ENCODE data around the gene SNX27.
"Not testable (repeated sequence)": the region's sequence is repeated elsewhere in the genome, so short reads cannot be mapped to it uniquely, and the experiment has no call there.

The SNX27 gene

GRCh38 chr1:151616505-151616849 is 4.6 kb downstream of the SNX27 start:
- Histone ChIP-seq H3K9me3 (ENCODE audit: control insufficient read depth, insufficient read depth, low read length) (no peaks in the 10 kb centered on the region), H3K36me3 (ENCODE audit: control insufficient read depth, insufficient read depth, low read length) (no peaks in the 10 kb centered on the region), H3K27me3 (ENCODE audit: control insufficient read depth, insufficient read depth, low read length) (no peaks in the 10 kb centered on the region), H3K4me1 (ENCODE audit: control insufficient read depth, insufficient read depth, low read length) (peaks cover 2% of the 10 kb centered on the region; the same call in 1 of the 2 replicates), H3K27ac (ENCODE audit: low read length) (no peak overlapping the region), H3K4me3 (ENCODE audit: low read length) (no peak overlapping the region)
- DNase-seq (ENCODE audit: low read depth, low spot score), result no peak
- WGBS (ENCODE audit: insufficient coverage, insufficient read length), result 100% methylated on average over 1 of the region's 3 CpGs

DNA sequence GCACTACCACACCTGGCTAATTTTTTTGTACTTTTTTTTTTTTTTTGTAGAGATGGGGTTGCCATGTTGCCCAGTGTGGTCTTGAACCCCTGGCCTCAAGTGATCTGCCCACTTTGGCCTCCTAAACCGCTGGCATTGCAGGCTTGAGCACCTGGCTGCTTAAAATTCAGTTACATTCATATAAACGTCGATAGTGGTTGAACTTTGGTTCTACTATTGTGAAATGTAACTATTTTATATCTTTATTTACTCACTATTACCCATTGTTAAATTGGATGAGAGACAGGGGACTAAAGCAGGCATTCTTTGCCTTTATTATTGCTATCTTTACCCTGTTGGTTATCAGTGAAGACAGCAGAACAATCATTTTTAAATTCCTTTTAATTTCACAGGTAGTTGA is 6.2 kb downstream of the SNX27 start:
- Histone ChIP-seq H3K36me3 (ENCODE audit: control insufficient read depth, insufficient read depth, low read length) (no peaks in the 10 kb centered on the region), H3K9me3 (ENCODE audit: control insufficient read depth, insufficient read depth, low read length) (no peaks in the 10 kb centered on the region)

GRCh38 chr1:151618470-151618869 is 6.6 kb downstream of the SNX27 start:
- no peak overlapping the region for H3K27ac ChIP-seq (ENCODE audit: low read length)
- H3K4me1 ChIP-seq (ENCODE audit: control insufficient read depth, insufficient read depth, low read length), result peaks cover 2% of the 10 kb centered on the region; the same call in 1 of the 2 replicates
- H3K9me3 ChIP-seq (ENCODE audit: control insufficient read depth, insufficient read depth, low read length), result no peaks in the 10 kb centered on the region
- H3K4me3 ChIP-seq (ENCODE audit: low read length), result no peak overlapping the region
- DNase-seq (ENCODE audit: low read depth, low spot score), result no peak
- no peaks in the 10 kb centered on the region for H3K27me3 ChIP-seq (ENCODE audit: control insufficient read depth, insufficient read depth, low read length)
- no peaks in the 10 kb centered on the region for H3K36me3 ChIP-seq (ENCODE audit: control insufficient read depth, insufficient read depth, low read length)

More for the DNA sequence above, 6.2 kb downstream of the SNX27 start:
- no peak for DNase-seq (ENCODE audit: low read depth, low spot score)
- Histone ChIP-seq H3K4me1 (ENCODE audit: control insufficient read depth, insufficient read depth, low read length) (peaks cover 2% of the 10 kb centered on the region; the same call in 1 of the 2 replicates), H3K27me3 (ENCODE audit: control insufficient read depth, insufficient read depth, low read length) (no peaks in the 10 kb centered on the region), H3K4me3 (ENCODE audit: low read length) (no peak overlapping the region), H3K27ac (ENCODE audit: low read length) (no peak overlapping the region)
- WGBS (ENCODE audit: insufficient coverage, insufficient read length), result no CpG with 5 or more reads among the region's 3 CpGs

- not testable (repeated sequence) for H3K4me1 ChIP-seq (ENCODE audit: control insufficient read depth, insufficient read depth, low read length); H3K36me3 ChIP-seq (ENCODE audit: control insufficient read depth, insufficient read depth, low read length); H3K4me3 ChIP-seq (ENCODE audit: low read length); H3K27me3 ChIP-seq (ENCODE audit: control insufficient read depth, insufficient read depth, low read length); H3K27ac ChIP-seq (ENCODE audit: low read length); DNase-seq (ENCODE audit: low read depth, low spot score); H3K9me3 ChIP-seq (ENCODE audit: control insufficient read depth, insufficient read depth, low read length)
- WGBS (ENCODE audit: insufficient coverage, insufficient read length), result no CpG with 5 or more reads among the region's 6 CpGs
Measured at GRCh38 chr1:151618996-151619395, 7.1 kb downstream of the SNX27 start.

GRCh38 chr1:151619489-151620093 is 7.7 kb downstream of the SNX27 start:
- Histone ChIP-seq H3K36me3 (ENCODE audit: control insufficient read depth, insufficient read depth, low read length) (no peaks in the 10 kb centered on the region), H3K27me3 (ENCODE audit: control insufficient read depth, insufficient read depth, low read length) (no peaks in the 10 kb centered on the region), H3K9me3 (ENCODE audit: control insufficient read depth, insufficient read depth, low read length) (no peaks in the 10 kb centered on the region), H3K4me1 (ENCODE audit: control insufficient read depth, insufficient read depth, low read length) (peaks cover 2% of the 10 kb centered on the region; the same call in 1 of the 2 replicates), H3K27ac (ENCODE audit: low read length) (no peak overlapping the region), H3K4me3 (ENCODE audit: low read length) (no peak overlapping the region)
- WGBS (ENCODE audit: insufficient coverage, insufficient read length), result no CpG with 5 or more reads among the region's 6 CpGs
- DNase-seq (ENCODE audit: low read depth, low spot score), result no peak

- Histone ChIP-seq H3K9me3 (ENCODE audit: control insufficient read depth, insufficient read depth, low read length) (no peaks in the 10 kb centered on the region), H3K36me3 (ENCODE audit: control insufficient read depth, insufficient read depth, low read length) (no peaks in the 10 kb centered on the region), H3K27ac (ENCODE audit: low read length) (no peak overlapping the region), H3K27me3 (ENCODE audit: control insufficient read depth, insufficient read depth, low read length) (no peaks in the 10 kb centered on the region), H3K4me3 (ENCODE audit: low read length) (no peak overlapping the region), H3K4me1 (ENCODE audit: control insufficient read depth, insufficient read depth, low read length) (peaks cover 2% of the 10 kb centered on the region; the same call in 1 of the 2 replicates)
- no peak for DNase-seq (ENCODE audit: low read depth, low spot score)
- WGBS (ENCODE audit: insufficient coverage, insufficient read length), result no CpG with 5 or more reads among the region's 2 CpGs
Measured at GRCh38 chr1:151620286-151620685, 8.4 kb downstream of the SNX27 start.

DNA sequence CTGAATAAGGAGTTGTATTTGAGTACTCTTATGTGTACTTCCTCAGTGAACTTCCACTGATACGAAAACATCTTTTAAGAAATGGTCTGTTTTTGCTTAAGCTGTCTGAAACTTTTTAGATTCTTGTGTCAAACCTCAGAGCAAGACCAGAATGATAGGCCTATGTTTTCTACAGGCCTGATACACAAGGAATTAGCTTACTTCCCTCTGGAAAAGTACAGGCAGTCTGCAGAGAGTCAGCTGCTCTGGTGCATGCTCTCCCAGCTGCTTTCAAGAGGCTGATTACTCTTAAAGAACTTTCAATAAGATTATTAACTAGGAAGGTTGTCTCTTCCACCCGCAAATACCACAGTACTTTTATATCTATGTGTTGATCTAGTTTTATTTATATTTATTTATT is 9.5 kb downstream of the SNX27 start:
- no CpG with 5 or more reads among the region's 2 CpGs for WGBS (ENCODE audit: insufficient coverage, insufficient read length)
- Histone ChIP-seq H3K36me3 (ENCODE audit: control insufficient read depth, insufficient read depth, low read length) (no peaks in the 10 kb centered on the region), H3K9me3 (ENCODE audit: control insufficient read depth, insufficient read depth, low read length) (no peaks in the 10 kb centered on the region), H3K27ac (ENCODE audit: low read length) (no peak overlapping the region), H3K4me1 (ENCODE audit: control insufficient read depth, insufficient read depth, low read length) (peaks cover 2% of the 10 kb centered on the region; the same call in 1 of the 2 replicates), H3K27me3 (ENCODE audit: control insufficient read depth, insufficient read depth, low read length) (no peaks in the 10 kb centered on the region), H3K4me3 (ENCODE audit: low read length) (no peak overlapping the region)
- DNase-seq (ENCODE audit: low read depth, low spot score), result no peak

DNA sequence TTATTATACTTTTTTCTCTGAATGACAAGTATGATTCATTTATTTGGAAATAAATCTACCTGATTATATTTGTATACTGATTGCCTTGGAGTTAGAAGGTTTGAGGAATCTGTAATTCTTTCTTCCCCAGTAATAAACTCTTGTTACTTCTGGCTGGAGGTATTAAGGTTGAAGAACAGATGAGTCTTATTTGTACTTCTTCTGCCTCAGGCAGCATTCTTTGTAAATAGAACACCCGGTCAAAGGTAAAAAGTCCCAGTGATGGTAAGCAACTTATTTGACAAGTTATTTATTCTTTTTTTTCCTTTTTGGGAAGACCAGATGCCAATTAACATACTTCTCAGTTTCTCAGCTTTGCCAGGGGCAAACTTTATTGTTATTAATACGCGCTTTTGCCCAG is 12.9 kb downstream of the SNX27 start:
- peaks cover 2% of the 10 kb centered on the region; the same call in 1 of the 2 replicates for H3K4me1 ChIP-seq (ENCODE audit: control insufficient read depth, insufficient read depth, low read length)
- H3K36me3 ChIP-seq (ENCODE audit: control insufficient read depth, insufficient read depth, low read length), result 0 out of 2 replicates have a peak, but pooled peaks cover 2% of the 10 kb centered on the region
- H3K27me3 ChIP-seq (ENCODE audit: control insufficient read depth, insufficient read depth, low read length), result no peaks in the 10 kb centered on the region
- no peak overlapping the region for H3K4me3 ChIP-seq (ENCODE audit: low read length)
- no peaks in the 10 kb centered on the region for H3K9me3 ChIP-seq (ENCODE audit: control insufficient read depth, insufficient read depth, low read length)
- no peak for DNase-seq (ENCODE audit: low read depth, low spot score)
- H3K27ac ChIP-seq (ENCODE audit: low read length), result no peak overlapping the region
- WGBS (ENCODE audit: insufficient coverage, insufficient read length), result no CpG with 5 or more reads among the region's 3 CpGs

- Histone ChIP-seq H3K36me3 (ENCODE audit: control insufficient read depth, insufficient read depth, low read length) (0 out of 2 replicates have a peak, but pooled peaks cover 2% of the 10 kb centered on the region), H3K27me3 (ENCODE audit: control insufficient read depth, insufficient read depth, low read length) (no peaks in the 10 kb centered on the region), H3K27ac (ENCODE audit: low read length) (no peak overlapping the region), H3K9me3 (ENCODE audit: control insufficient read depth, insufficient read depth, low read length) (no peaks in the 10 kb centered on the region), H3K4me3 (ENCODE audit: low read length) (no peak overlapping the region), H3K4me1 (ENCODE audit: control insufficient read depth, insufficient read depth, low read length) (no peaks in the 10 kb centered on the region)
- WGBS (ENCODE audit: insufficient coverage, insufficient read length), result no CpG with 5 or more reads among the region's 3 CpGs
- DNase-seq (ENCODE audit: low read depth, low spot score), result no peak
Measured at GRCh38 chr1:151626740-151627334, 15.0 kb downstream of the SNX27 start.

DNA sequence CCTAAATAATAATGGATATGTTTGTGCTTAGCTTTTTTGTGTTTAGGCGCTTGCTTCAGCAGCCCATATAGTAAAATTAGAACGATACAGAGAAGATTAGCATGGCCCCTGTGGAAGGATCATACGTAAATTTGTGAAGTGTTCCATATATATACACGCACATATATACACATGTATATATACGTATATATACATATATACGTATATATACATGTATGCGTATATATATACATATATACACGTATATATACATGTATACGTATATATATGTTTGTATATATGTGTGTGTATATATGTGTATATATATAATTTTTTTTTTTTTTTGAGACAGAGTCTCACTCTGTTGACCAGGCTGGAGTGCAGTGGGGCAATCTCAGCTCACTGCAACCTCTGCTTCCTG is 17.4 kb downstream of the SNX27 start:
- Histone ChIP-seq H3K4me1 (ENCODE audit: control insufficient read depth, insufficient read depth, low read length) (no peaks in the 10 kb centered on the region), H3K27me3 (ENCODE audit: control insufficient read depth, insufficient read depth, low read length) (no peaks in the 10 kb centered on the region), H3K4me3 (ENCODE audit: low read length) (no peak overlapping the region), H3K36me3 (ENCODE audit: control insufficient read depth, insufficient read depth, low read length) (0 out of 2 replicates have a peak, but pooled peaks cover 2% of the 10 kb centered on the region), H3K27ac (ENCODE audit: low read length) (no peak overlapping the region), H3K9me3 (ENCODE audit: control insufficient read depth, insufficient read depth, low read length) (no peaks in the 10 kb centered on the region)
- no CpG with 5 or more reads among the region's 9 CpGs for WGBS (ENCODE audit: insufficient coverage, insufficient read length)
- DNase-seq (ENCODE audit: low read depth, low spot score), result no peak
